HG02759 (cell line): ENCODE results near the gene CD38.
A peak's percentile ranks its signal among the peaks of the same experiment; 100 is the strongest.
"Not testable (repeated sequence)": the region's sequence is repeated elsewhere in the genome, so short reads cannot be mapped to it uniquely, and the experiment has no call there.

Experiments
- ATAC-seq: cut with Tn5 transposase; IDR thresholded peaks from one replicate; pipeline ENCODE4 v1.9.1; 2021; ENCODE audit warnings: mild to moderate bottlenecking, moderate library complexity; ENCODE audit not compliant: unreplicated experiment

CD38 gene

GRCh38 chr4:15861198-15861597 is 83.1 kb downstream of the CD38 start:
- not testable (repeated sequence) for ATAC-seq

- no peak for ATAC-seq
These were observed 86.8 kb downstream of the CD38 start for GRCh38 chr4:15864651-15865566.

GRCh38 chr4:15868111-15868510 is 90.0 kb downstream of the CD38 start:
- ATAC-seq = peak; percentile 36

GRCh38 chr4:15868826-15869413 is 90.8 kb downstream of the CD38 start:
- ATAC-seq = peak; percentile 57

GRCh38 chr4:15870079-15870478 is 92.0 kb downstream of the CD38 start:
- ATAC-seq = no peak

GRCh38 chr4:15870921-15871664 is 93.0 kb downstream of the CD38 start:
- ATAC-seq = no peak

GRCh38 chr4:15873117-15873516 is 95.0 kb downstream of the CD38 start:
- ATAC-seq = no peak

GRCh38 chr4:15874671-15875070 is 96.5 kb downstream of the CD38 start:
- no peak for ATAC-seq

- ATAC-seq = no peak
These were observed 97.7 kb downstream of the CD38 start for GRCh38 chr4:15875663-15876460.

- no peak for ATAC-seq
These were observed 99.9 kb downstream of the CD38 start for GRCh38 chr4:15878011-15878410.

- ATAC-seq = no peak
These were observed 103.7 kb downstream of the CD38 start for GRCh38 chr4:15881820-15882219.

- ATAC-seq = peak; percentile 98
These were observed 104.6 kb downstream of the CD38 start for GRCh38 chr4:15882675-15883086.

- no peak for ATAC-seq
These were observed 105.6 kb downstream of the CD38 start for GRCh38 chr4:15883610-15884243.

- ATAC-seq = no peak
These were observed 106.5 kb downstream of the CD38 start for GRCh38 chr4:15884666-15885065.

- no peak for ATAC-seq
These were observed 107.3 kb downstream of the CD38 start for GRCh38 chr4:15885422-15885821.

- no peak for ATAC-seq
These were observed 110.4 kb downstream of the CD38 start for GRCh38 chr4:15888515-15888914.

GRCh38 chr4:15890246-15890829 is 112.2 kb downstream of the CD38 start:
- ATAC-seq = peak; percentile 45

- peak; percentile 82 for ATAC-seq
These were observed 113.2 kb downstream of the CD38 start for GRCh38 chr4:15891312-15891711.

- ATAC-seq = no peak
These were observed 115.8 kb downstream of the CD38 start for GRCh38 chr4:15893962-15894361.

- no peak for ATAC-seq
These were observed 116.3 kb downstream of the CD38 start for GRCh38 chr4:15894393-15894792.
